Measurements from ENCODE around the gene DSCAM.
A peak's percentile ranks its signal among the peaks of the same experiment; 100 is the strongest.

The DSCAM gene

GRCh38 chr21:40433538-40433937 lies 413.4 kb downstream of the DSCAM start:
- DNase-seq: no peak

GRCh38 chr21:40425981-40426380 lies 421.0 kb downstream of the DSCAM start:
- DNase-seq: no peak

- no peak for DNase-seq
Measured at GRCh38 chr21:40422896-40423635, 423.9 kb downstream of the DSCAM start.

- no peak for DNase-seq
Measured at GRCh38 chr21:40421121-40421520, 425.8 kb downstream of the DSCAM start.

- DNase-seq: no peak
Measured at GRCh38 chr21:40416572-40416971, 430.4 kb downstream of the DSCAM start.

- DNase-seq: no peak
Measured at GRCh38 chr21:40408561-40408960, 438.4 kb downstream of the DSCAM start.

GRCh38 chr21:40404396-40404800 lies 442.6 kb downstream of the DSCAM start:
- DNase-seq: no peak

- DNase-seq: no peak
Measured at GRCh38 chr21:40402884-40403582, 443.9 kb downstream of the DSCAM start.

GRCh38 chr21:40395732-40396131 lies 451.2 kb downstream of the DSCAM start:
- no peak for DNase-seq

- no peak for DNase-seq
Measured at GRCh38 chr21:40393066-40393465, 453.9 kb downstream of the DSCAM start.

GRCh38 chr21:40388046-40388445 lies 458.9 kb downstream of the DSCAM start:
- no peak for DNase-seq

- no peak for DNase-seq
Measured at GRCh38 chr21:40386981-40387747, 459.8 kb downstream of the DSCAM start.

GRCh38 chr21:40386294-40386911 lies 460.6 kb downstream of the DSCAM start:
- peak; percentile 13 to 85 for DNase-seq

- DNase-seq: no peak
Measured at GRCh38 chr21:40385883-40386282, 461.1 kb downstream of the DSCAM start.

GRCh38 chr21:40383951-40384350 lies 463.0 kb downstream of the DSCAM start:
- no peak for DNase-seq

GRCh38 chr21:40381111-40381510 lies 465.8 kb downstream of the DSCAM start:
- DNase-seq: no peak

GRCh38 chr21:40379881-40380810 lies 466.8 kb downstream of the DSCAM start:
- DNase-seq: no peak

- no peak for DNase-seq
Measured at GRCh38 chr21:40377135-40377534, 469.8 kb downstream of the DSCAM start.

GRCh38 chr21:40373761-40374160 lies 473.2 kb downstream of the DSCAM start:
- DNase-seq: no peak

GRCh38 chr21:40372506-40372905 lies 474.5 kb downstream of the DSCAM start:
- DNase-seq: no peak

GRCh38 chr21:40371329-40371728 lies 475.6 kb downstream of the DSCAM start:
- DNase-seq: no peak

- no peak for DNase-seq
Measured at GRCh38 chr21:40356644-40357043, 490.3 kb downstream of the DSCAM start.

Data from NCI-H526 (cell line).